ENCODE results near the gene HSBP1. TPM values are rescaled to one million over a fixed set of nuclear protein-coding genes. Genes with fewer than 3 reads are reported as not detected.

Gene HSBP1
- total and polyA plus RNA-seq, 2 of the 13 experiments (the other 11 are each of a cell fraction or from before 2014, with no cell fraction given) = 249 to 292 TPM

- TF ChIP-seq ZNF800 (CRISPR knock-in tag; IDR thresholded peaks at IDR 0.05) (no peak), FIP1L1 (IDR thresholded peaks at IDR 0.05; ENCODE audit: borderline replicate concordance, insufficient read depth, low read depth, low read length) (no peak)
These were observed 18.0 kb upstream of the HSBP1 start (continued) for GRCh38 chr16:83789642-83790401.

GRCh38 chr16:83791916-83792315 is 15.9 kb upstream of the HSBP1 start:
- Histone ChIP-seq H3K9me3 (ENCODE audit: low read length) (no peaks in the 10 kb centered on the region), H3K79me2 (ENCODE audit: insufficient read depth, low read length) (no peaks in the 10 kb centered on the region), H3K4me1 (ENCODE audit: insufficient read depth, low read length) (no peaks in the 10 kb centered on the region), H3K27ac (ENCODE audit: extremely low read length, insufficient read depth, low read length) (no peak overlapping the region), H3K9ac (ENCODE audit: insufficient read depth, low read depth, low read length) (no peak overlapping the region), H3K27me3 (ENCODE audit: control insufficient read depth in 1 of 2, insufficient read depth in 2 of 2, low read length in 2 of 2) (peaks cover 2 to 51% of the 10 kb centered on the region in 2 experiments; a peak in 3 of 5 replicates), H3K36me3 (replicated peaks in 1 of 2; ENCODE audit: control insufficient read depth in 1 of 2, insufficient read depth in 2 of 2, low read length in 2 of 2) (no peaks in the 10 kb centered on the region), H2AFZ (ENCODE audit: low read length) (no peak overlapping the region), H4K20me1 (ENCODE audit: insufficient read depth, low read length) (no peaks in the 10 kb centered on the region), H3K4me2 (ENCODE audit: low read depth, low read length) (no peak overlapping the region), H3K4me3 (replicated peaks in 1 of 3; ENCODE audit: insufficient read depth in 1 of 3, low read depth in 2 of 3, low read length in 3 of 3) (no peak overlapping the region)
- TF ChIP-seq REL (CRISPR knock-in tag; conservative IDR thresholded peaks at IDR 0.05) (no peak), CEBPB (IDR thresholded peaks at IDR 0.05; ENCODE audit: borderline replicate concordance, low read depth, low read length) (peak; percentile 74)
- WGBS (ENCODE audit: low lambda C conversion rate) = 47% methylated on average over 10 of the region's 10 CpGs
- FAIRE-seq = no peak
- intact Hi-C loops (cut with micrococcal nuclease; ENCODE audit: unreplicated experiment) (no loop called here), in situ Hi-C loops (cut with HindIII; ENCODE audit: extremely low pct_ligation_motif_present, low pct_unique_long_range_greater_than_20kb) (no loop called here)
- ChIA-PET POLR2A (no interaction called here), CTCF (ENCODE audit: low intra/inter-chr PET ratio, low total read pairs) (no interaction called here)
- no peak for ATAC-seq
- BruUV-seq (replicated peaks) = no TSS peak
- no peak for DNase-seq (ENCODE audit: low spot score)
